Natural killer cell treated with Interleukin-12 subunit alpha and Interleukin-12 subunit beta and Interleukin-15 and Interleukin-18, amount 100 ng/mL, for 72 hours (primary cell): Measurements from ENCODE around the gene KCNIP4. TPM values are rescaled to one million over a fixed set of nuclear protein-coding genes. Genes with fewer than 3 reads are reported as not detected.

Source experiments
- ATAC-seq, 2 donors: fragments of 150-1000 bp; cut with Tn5 transposase in 1 of 2; sonication (Bioruptor Pico), chemical (Tn5 transposase) in 1 of 2; 2 replicates each; pipeline ENCODE4 v1.10.0; 2021
- DNase-seq: peaks from one replicate; pipeline ENCODE4 v3.0.0; 2022; ENCODE audit warnings: low spot score
- H3K27ac Mint-ChIP-seq, 2 donors: 1 replicate in 1 of 2; 2 replicates in 1 of 2; pipeline ENCODE4 v1.8.0; 2022; ENCODE audit warnings: mixed read lengths in 2 of 2, mild to moderate bottlenecking in 1 of 2, moderate library complexity in 1 of 2
- H3K27me3 Mint-ChIP-seq, 2 donors: 1 replicate in 1 of 2; 2 replicates in 1 of 2; pipeline ENCODE4 v1.8.0; 2022; ENCODE audit warnings: mixed read lengths in 2 of 2
- H3K36me3 Mint-ChIP-seq: one replicate; pipeline ENCODE4 v1.8.0; 2022; ENCODE audit warnings: mixed read lengths
- H3K4me1 Mint-ChIP-seq, 2 donors: 1 replicate in 1 of 2; 2 replicates in 1 of 2; pipeline ENCODE4 v1.8.0; 2022; ENCODE audit warnings: low read depth in 2 of 2, mixed read lengths in 2 of 2, mild to moderate bottlenecking in 1 of 2
- H3K4me3 Mint-ChIP-seq: one replicate; pipeline ENCODE4 v1.8.0; 2022; ENCODE audit warnings: mixed read lengths
- H3K9me3 Mint-ChIP-seq: 2 replicates; pipeline ENCODE4 v1.8.0; 2022; ENCODE audit warnings: mixed read lengths
- total RNA-seq, 2 donors: library from RNA; stranded (reverse); gene quantifications; one replicate each; pipeline ENCODE4 v1.2.3, GENCODE V29; 2022

Gene KCNIP4
- total RNA-seq, 2 donors from 2014 or later, result not detected

- Mint-ChIP-seq H3K4me3 (no peak overlapping the region), H3K27me3 (no peaks in the 10 kb centered on the region), H3K4me1 (no peaks in the 10 kb centered on the region), H3K36me3 (no peaks in the 10 kb centered on the region), H3K9me3 (no peaks in the 10 kb centered on the region), H3K27ac (no peak overlapping the region)
- no peak for ATAC-seq
- no peak for DNase-seq
Measured at GRCh38 chr4:21067351-21067750, 881.2 kb downstream of the KCNIP4 start.

GRCh38 chr4:21061902-21062301, 886.7 kb downstream of the KCNIP4 start:
- DNase-seq, result no peak
- H3K4me3 Mint-ChIP-seq, result no peak overlapping the region
- H3K27me3 Mint-ChIP-seq, result no peaks in the 10 kb centered on the region
- H3K36me3 Mint-ChIP-seq, result peaks cover 6% of the 10 kb centered on the region
- H3K27ac Mint-ChIP-seq, result no peak overlapping the region
- H3K9me3 Mint-ChIP-seq, result no peaks in the 10 kb centered on the region
- no peaks in the 10 kb centered on the region for H3K4me1 Mint-ChIP-seq
- no peak for ATAC-seq

- H3K4me1 Mint-ChIP-seq, result peaks cover 14% of the 10 kb centered on the region in 2 donors
- H3K4me3 Mint-ChIP-seq, result no peak overlapping the region
- no peaks in the 10 kb centered on the region for H3K36me3 Mint-ChIP-seq
- peaks cover 0 to 6% of the 10 kb centered on the region in 2 donors for H3K27me3 Mint-ChIP-seq
- ATAC-seq, result no peak
- no peak overlapping the region for H3K27ac Mint-ChIP-seq
- no peak for DNase-seq
- H3K9me3 Mint-ChIP-seq, result no peaks in the 10 kb centered on the region
Measured at GRCh38 chr4:21046141-21046540, 902.4 kb downstream of the KCNIP4 start.

GRCh38 chr4:21045119-21045518, 903.5 kb downstream of the KCNIP4 start:
- DNase-seq (no peak), ATAC-seq (no peak)
- Mint-ChIP-seq H3K36me3 (no peaks in the 10 kb centered on the region), H3K27me3 (peaks cover 0 to 6% of the 10 kb centered on the region in 2 donors), H3K4me3 (no peak overlapping the region), H3K9me3 (no peaks in the 10 kb centered on the region), H3K27ac (no peak overlapping the region), H3K4me1 (peaks cover 14% of the 10 kb centered on the region in 2 donors)

- Mint-ChIP-seq H3K4me1 (peaks cover 14% of the 10 kb centered on the region in 2 donors), H3K36me3 (no peaks in the 10 kb centered on the region), H3K27me3 (peaks cover 0 to 6% of the 10 kb centered on the region in 2 donors), H3K4me3 (peak overlapping the region; percentile 24), H3K27ac (no peak overlapping the region), H3K9me3 (no peaks in the 10 kb centered on the region)
- no peak for DNase-seq
- no peak for ATAC-seq
Measured at GRCh38 chr4:21041708-21042107, 906.9 kb downstream of the KCNIP4 start.

GRCh38 chr4:21034728-21035127, 913.8 kb downstream of the KCNIP4 start:
- no peak for ATAC-seq
- Mint-ChIP-seq H3K9me3 (peaks cover 5% of the 10 kb centered on the region), H3K27me3 (peaks cover 0 to 11% of the 10 kb centered on the region in 2 donors), H3K4me3 (no peak overlapping the region), H3K4me1 (peaks cover 0 to 2% of the 10 kb centered on the region in 2 donors), H3K27ac (no peak overlapping the region), H3K36me3 (no peaks in the 10 kb centered on the region)
- no peak for DNase-seq

- H3K36me3 Mint-ChIP-seq, result no peaks in the 10 kb centered on the region
- no peak overlapping the region for H3K27ac Mint-ChIP-seq
- H3K4me1 Mint-ChIP-seq, result peaks cover 0 to 2% of the 10 kb centered on the region in 2 donors
- no peak overlapping the region for H3K4me3 Mint-ChIP-seq
- DNase-seq (no peak), ATAC-seq (no peak)
- H3K27me3 Mint-ChIP-seq, result peaks cover 0 to 11% of the 10 kb centered on the region in 2 donors
- peaks cover 10% of the 10 kb centered on the region for H3K9me3 Mint-ChIP-seq
Measured at GRCh38 chr4:21032089-21032645, 916.4 kb downstream of the KCNIP4 start.

GRCh38 chr4:21018817-21019216, 929.8 kb downstream of the KCNIP4 start:
- Mint-ChIP-seq H3K36me3 (peaks cover 6% of the 10 kb centered on the region), H3K27me3 (peaks cover 0 to 5% of the 10 kb centered on the region in 2 donors), H3K4me1 (peaks cover 13 to 15% of the 10 kb centered on the region in 2 donors), H3K4me3 (no peak overlapping the region), H3K9me3 (peaks cover 12% of the 10 kb centered on the region), H3K27ac (no peak overlapping the region)
- DNase-seq (no peak), ATAC-seq (no peak)

- Mint-ChIP-seq H3K9me3 (peaks cover 7% of the 10 kb centered on the region), H3K36me3 (peaks cover 5% of the 10 kb centered on the region), H3K4me3 (no peak overlapping the region), H3K27ac (no peak overlapping the region), H3K4me1 (peaks cover 5 to 6% of the 10 kb centered on the region in 2 donors), H3K27me3 (peaks cover 0 to 2% of the 10 kb centered on the region in 2 donors)
- DNase-seq (no peak), ATAC-seq (no peak)
Measured at GRCh38 chr4:21013501-21013900, 935.1 kb downstream of the KCNIP4 start.

- H3K9me3 Mint-ChIP-seq, result peaks cover 3% of the 10 kb centered on the region
- no peak overlapping the region for H3K4me3 Mint-ChIP-seq
- no peak for ATAC-seq
- no peak overlapping the region for H3K27ac Mint-ChIP-seq
- DNase-seq, result no peak
- H3K27me3 Mint-ChIP-seq, result peaks cover 0 to 2% of the 10 kb centered on the region in 2 donors
- H3K4me1 Mint-ChIP-seq, result no peaks in the 10 kb centered on the region
- no peaks in the 10 kb centered on the region for H3K36me3 Mint-ChIP-seq
Measured at GRCh38 chr4:21012851-21013331, 935.7 kb downstream of the KCNIP4 start.

GRCh38 chr4:21011106-21011505, 937.5 kb downstream of the KCNIP4 start:
- ATAC-seq, result no peak
- Mint-ChIP-seq H3K27ac (no peak overlapping the region), H3K4me3 (no peak overlapping the region), H3K36me3 (no peaks in the 10 kb centered on the region), H3K9me3 (no peaks in the 10 kb centered on the region), H3K4me1 (no peaks in the 10 kb centered on the region), H3K27me3 (peaks cover 0 to 2% of the 10 kb centered on the region in 2 donors)
- no peak for DNase-seq

- ATAC-seq (no peak), DNase-seq (no peak)
- Mint-ChIP-seq H3K4me3 (no peak overlapping the region), H3K27me3 (peaks cover 0 to 2% of the 10 kb centered on the region in 2 donors), H3K4me1 (no peaks in the 10 kb centered on the region), H3K9me3 (no peaks in the 10 kb centered on the region), H3K36me3 (no peaks in the 10 kb centered on the region), H3K27ac (no peak overlapping the region)
Measured at GRCh38 chr4:21009956-21010355, 938.6 kb downstream of the KCNIP4 start.

GRCh38 chr4:21005647-21006046, 942.9 kb downstream of the KCNIP4 start:
- DNase-seq (no peak), ATAC-seq (no peak)
- peaks cover 0 to 6% of the 10 kb centered on the region in 2 donors for H3K4me1 Mint-ChIP-seq
- no peak overlapping the region for H3K4me3 Mint-ChIP-seq
- peaks cover 12% of the 10 kb centered on the region for H3K36me3 Mint-ChIP-seq
- peaks cover 6% of the 10 kb centered on the region for H3K9me3 Mint-ChIP-seq
- H3K27me3 Mint-ChIP-seq, result no peaks in the 10 kb centered on the region
- no peak overlapping the region for H3K27ac Mint-ChIP-seq

- peaks cover 17% of the 10 kb centered on the region for H3K36me3 Mint-ChIP-seq
Measured at GRCh38 chr4:21002976-21003375, 945.6 kb downstream of the KCNIP4 start.

GRCh38 chr4:21002286-21002685, 946.3 kb downstream of the KCNIP4 start:
- H3K4me1 Mint-ChIP-seq, result peaks cover 0 to 6% of the 10 kb centered on the region in 2 donors
- peaks cover 17% of the 10 kb centered on the region for H3K36me3 Mint-ChIP-seq
- H3K4me3 Mint-ChIP-seq, result no peak overlapping the region
- DNase-seq, result no peak
- H3K9me3 Mint-ChIP-seq, result peaks cover 6% of the 10 kb centered on the region
- no peak for ATAC-seq
- H3K27me3 Mint-ChIP-seq, result peaks cover 0 to 2% of the 10 kb centered on the region in 2 donors
- H3K27ac Mint-ChIP-seq, result no peak overlapping the region

More at GRCh38 chr4:21002976-21003375, 945.6 kb downstream of the KCNIP4 start:
- Mint-ChIP-seq H3K9me3 (peaks cover 6% of the 10 kb centered on the region), H3K4me1 (peaks cover 0 to 6% of the 10 kb centered on the region in 2 donors), H3K4me3 (no peak overlapping the region), H3K27me3 (peaks cover 0 to 2% of the 10 kb centered on the region in 2 donors), H3K27ac (no peak overlapping the region)
- ATAC-seq, result no peak
- DNase-seq, result no peak
